ENCODE measurements around the gene HS3ST3B1.

GRCh38 chr17:14304773-14305517 is 4.1 kb downstream of the HS3ST3B1 start:
- TF ChIP-seq CTCF (IDR thresholded peaks at IDR 0.05; ENCODE audit: insufficient read depth, low read length) (no peak), REST (IDR thresholded peaks at IDR 0.05; ENCODE audit: insufficient replicate concordance, low read depth) (no peak), SPI1 (IDR thresholded peaks at IDR 0.05; ENCODE audit: borderline replicate concordance, low read depth) (no peak), POLR2AphosphoS5 (IDR thresholded peaks at IDR 0.05; ENCODE audit: low read depth) (no peak)

Measured in HL-60 (cell line).